H1 (cell line): ENCODE data around the gene CD38. TPM values are rescaled to one million over a fixed set of nuclear protein-coding genes. Genes with fewer than 3 reads are reported as not detected.
A peak's percentile ranks its signal among the peaks of the same experiment; 100 is the strongest.

ENCODE experiments used
- CTCF ChIA-PET: fragments of 300-600 bp; sonication (Branson Sonifier 250); formaldehyde crosslinking; loops from one replicate; lab custom pipeline; 2021; ENCODE audit not compliant: partially characterized antibody; lab: Charles Lee
- POLR2A ChIA-PET: fragments of 300-600 bp; sonication (Branson Sonifier 250); formaldehyde crosslinking; loops from one replicate; lab custom pipeline; 2021; ENCODE audit warnings: inconsistent platforms; ENCODE audit not compliant: partially characterized antibody; lab: Charles Lee
- DNase-seq, 2 experiments: peaks; one replicate each; pipeline versions ENCODE4 v3.0.0 to v3.0.0-alpha.2; 2010 to 2022; ENCODE audit warnings: low spot score in 2 of 2, low read depth in 1 of 2, mixed read lengths in 1 of 2
- FAIRE-seq: peaks from 2 replicates; lab custom pipeline; 2011; peaks lifted over from hg19 to GRCh38; lab: Jason Lieb, UNC
- H2AFZ ChIP-seq: 2 replicates; pipeline ENCODE4 v1.8.1; 2012; ENCODE audit warnings: low read length, inconsistent platforms
- H2AK5ac ChIP-seq: 2 replicates; pipeline ENCODE4 v1.6.1; 2013; ENCODE audit warnings: low read depth, low read length
- H2BK120ac ChIP-seq: replicated peaks from 2 replicates; pipeline ENCODE3; 2013; ENCODE audit warnings: low read depth, low read length, inconsistent platforms
- H2BK12ac ChIP-seq: 2 replicates; pipeline ENCODE4 v1.6.1; 2013; ENCODE audit warnings: low read depth, low read length
- H2BK15ac ChIP-seq: 2 replicates; pipeline ENCODE4 v1.6.1; 2013; ENCODE audit warnings: low read length
- H2BK20ac ChIP-seq: 2 replicates; pipeline ENCODE4 v1.6.1; 2013; ENCODE audit warnings: low read length
- H2BK5ac ChIP-seq: 2 replicates; pipeline ENCODE4 v1.6.1; 2013; ENCODE audit warnings: low read depth, low read length
- H3K14ac ChIP-seq: 2 replicates; pipeline ENCODE4 v1.6.1; 2013; ENCODE audit warnings: inconsistent platforms; ENCODE audit not compliant: insufficient read length
- H3K18ac ChIP-seq: 2 replicates; pipeline ENCODE4 v1.6.1; 2013; ENCODE audit warnings: low read length; ENCODE audit errors: extremely low read depth
- H3K23ac ChIP-seq: 2 replicates; pipeline ENCODE4 v1.6.1; 2013; ENCODE audit warnings: inconsistent platforms; ENCODE audit not compliant: insufficient read length
- H3K23me2 ChIP-seq: 2 replicates; pipeline ENCODE4 v1.6.1; 2013; ENCODE audit warnings: low read depth, low read length
- H3K27ac ChIP-seq: 2 replicates; pipeline ENCODE4 v1.6.1; 2011; ENCODE audit warnings: low read depth, low read length, inconsistent platforms
- H3K27me3 ChIP-seq, 4 experiments: replicated peaks in 1 of 4; 1 replicate in 1 of 4; 2 replicates in 3 of 4; pipeline versions ENCODE4 v1.6.1 to v1.8.1; 2011 to 2013; ENCODE audit warnings: low read length in 3 of 4, mild to moderate bottlenecking in 3 of 4, inconsistent platforms in 2 of 4, mixed read lengths in 2 of 4, moderate library complexity in 1 of 4; ENCODE audit not compliant: control insufficient read depth in 3 of 4, insufficient read depth in 3 of 4; ENCODE audit errors: extremely low read depth in 1 of 4
- H3K36me3 ChIP-seq, 4 experiments: 2 replicates each; pipeline versions ENCODE4 v1.6.1 to v1.8.1; 2011 to 2013; ENCODE audit warnings: mild to moderate bottlenecking in 4 of 4, low read length in 3 of 4, moderate library complexity in 2 of 4, control low read depth in 1 of 4, inconsistent platforms in 1 of 4; ENCODE audit not compliant: insufficient read depth in 4 of 4, control insufficient read depth in 2 of 4
- H3K4ac ChIP-seq: replicated peaks from 2 replicates; pipeline ENCODE3; 2013; ENCODE audit warnings: low read length, low read depth, mixed read lengths, inconsistent platforms; ENCODE audit not compliant: insufficient read length
- H3K4me1 ChIP-seq, 4 experiments: replicated peaks in 1 of 4; 1 replicate in 1 of 4; 2 replicates in 3 of 4; pipeline versions ENCODE4 v1.6.1 to v1.8.1; 2011 to 2013; ENCODE audit warnings: low read length in 3 of 4, inconsistent platforms in 2 of 4, mixed read lengths in 1 of 4; ENCODE audit not compliant: insufficient read depth in 4 of 4, control insufficient read depth in 3 of 4
- H3K4me2 ChIP-seq, 2 experiments: 2 replicates each; pipeline versions ENCODE4 v1.6.1 to v1.8.1; 2011 to 2013; ENCODE audit warnings: low read depth in 2 of 2, low read length in 2 of 2, control low read depth in 1 of 2, inconsistent platforms in 1 of 2, mild to moderate bottlenecking in 1 of 2; ENCODE audit not compliant: insufficient read depth in 1 of 2
- H3K4me3 ChIP-seq, 4 experiments: fragments of 200-600, 300-600 bp in 1 of 4; sonication (generic), shearing (Covaris generic), sonication (Bioruptor Twin) in 1 of 4; 2 replicates each; pipeline versions ENCODE4 v1.5.1 to v1.8.1; 2011 to 2016; ENCODE audit warnings: low read length in 4 of 4, low read depth in 3 of 4, control low read depth in 2 of 4, inconsistent platforms in 2 of 4, mild to moderate bottlenecking in 2 of 4, mixed read lengths in 1 of 4, moderate library complexity in 1 of 4; ENCODE audit not compliant: insufficient read depth in 2 of 4; ENCODE audit errors: extremely low read depth in 1 of 4
- H3K56ac ChIP-seq: replicated peaks from 2 replicates; pipeline ENCODE3; 2013; ENCODE audit warnings: low read depth, mild to moderate bottlenecking, mixed read lengths, low read length, inconsistent platforms; ENCODE audit not compliant: insufficient read length
- H3K79me1 ChIP-seq: 2 replicates; pipeline ENCODE4 v1.6.1; 2013; ENCODE audit warnings: low read depth, low read length, control low read depth
- H3K79me2 ChIP-seq, 2 experiments: 2 replicates each; pipeline versions ENCODE4 v1.6.1 to v1.8.1; 2012 to 2013; ENCODE audit warnings: low read length in 2 of 2, mild to moderate bottlenecking in 2 of 2, inconsistent platforms in 1 of 2; ENCODE audit not compliant: insufficient read depth in 2 of 2, control insufficient read depth in 1 of 2
- H3K9ac ChIP-seq, 4 experiments: replicated peaks in 1 of 4; 1 replicate in 1 of 4; 2 replicates in 3 of 4; pipeline versions ENCODE4 v1.6.1 to v1.8.1; 2011 to 2013; ENCODE audit warnings: low read depth in 3 of 4, low read length in 3 of 4, control low read depth in 2 of 4, mild to moderate bottlenecking in 2 of 4, moderate library complexity in 2 of 4, inconsistent platforms in 1 of 4; ENCODE audit errors: extremely low read depth in 1 of 4
- H3K9me3 ChIP-seq, 2 experiments: 2 replicates each; pipeline versions ENCODE4 v1.6.1 to v1.8.1; 2012 to 2013; ENCODE audit warnings: mild to moderate bottlenecking in 2 of 2, moderate library complexity in 2 of 2, control low read depth in 1 of 2, inconsistent platforms in 1 of 2, low read depth in 1 of 2, low read length in 1 of 2, mixed read lengths in 1 of 2; ENCODE audit not compliant: insufficient read depth in 2 of 2
- H4K20me1 ChIP-seq, 2 experiments: replicated peaks in 1 of 2; 2 replicates each; pipeline versions ENCODE3 to v1.8.1; 2011 to 2013; ENCODE audit warnings: inconsistent platforms in 2 of 2, low read length in 2 of 2, mild to moderate bottlenecking in 1 of 2; ENCODE audit not compliant: insufficient read depth in 2 of 2, control insufficient read depth in 1 of 2
- H4K5ac ChIP-seq: 2 replicates; pipeline ENCODE4 v1.6.1; 2013; ENCODE audit warnings: low read length, low read depth, mixed read lengths, inconsistent platforms; ENCODE audit not compliant: insufficient read length
- H4K8ac ChIP-seq: 2 replicates; pipeline ENCODE4 v1.8.0; 2013; ENCODE audit warnings: mild to moderate bottlenecking, moderate library complexity, low read length, inconsistent platforms; ENCODE audit not compliant: insufficient read depth; ENCODE audit errors: extremely low read depth
- H4K91ac ChIP-seq: replicated peaks from 2 replicates; pipeline ENCODE3; 2013; ENCODE audit warnings: low read length, mixed read lengths, inconsistent platforms; ENCODE audit not compliant: insufficient read length
- GTF2F1 ChIP-seq: IDR thresholded peaks from 2 replicates; pipeline ENCODE4 v1.6.1; 2012; ENCODE audit warnings: low read depth, low read length, improper control_type of control experiment, borderline replicate concordance
- WGBS, 2 experiments: shearing (Covaris generic) in 1 of 2; methylation state at CpG; one replicate each; pipeline versions ENCODE4 v1.1.6 to v1.1.7; 2013 to 2015; ENCODE audit warnings: low lambda C conversion rate in 2 of 2, mixed read lengths in 2 of 2, inconsistent platforms in 1 of 2, low coverage in 1 of 2, missing lambda C conversion rate in 1 of 2; ENCODE audit not compliant: insufficient replicate concordance in 2 of 2, insufficient coverage in 1 of 2, insufficient read length in 1 of 2; ENCODE audit errors: extremely low coverage in 1 of 2, missing lambda C conversion rate in 1 of 2; 5-methylcytosine and 5-hydroxymethylcytosine counted together
- polyA plus RNA-seq, 7 experiments: library from polyadenylated mRNA; depleted of rRNA in 3 of 7; stranded (reverse) in 5 of 7; unstranded in 2 of 7; fragments of >200 nt in 5 of 7; fragments of 200-250 nt in 2 of 7; gene quantifications; 1 replicate in 5 of 7; 2 replicates in 1 of 7; 4 replicates in 1 of 7; pipeline versions ENCODE4 v1.2.1 to v1.2.3, GENCODE V29; 2011 to 2013; ENCODE audit warnings: missing spikeins in 2 of 7, mixed read lengths in 2 of 7
- total RNA-seq: library from RNA; stranded (reverse); fragmentation: NEBNext Ultra II Directional; extraction: Animal tissue kit (Norgen Biotek cat#: 25700); gene quantifications from 2 replicates; pipeline ENCODE4 v1.2.1, GENCODE V29; 2021

Gene CD38
- total and polyA plus RNA-seq, 2 of the 8 experiments (the other 6 are each of a cell fraction or from before 2014, with no cell fraction given): 0.14 to 0.24 TPM

- 88% methylated on average over 5 of the region's 5 CpGs; no CpG with 5 or more reads in 1 of the 2 experiments for WGBS, 2 experiments
- POLR2A ChIA-PET: no interaction called here
Observed at GRCh38 chr4:15797320-15797719, 19.2 kb downstream of the CD38 start.

More at GRCh38 chr4:15797320-15797719, 19.2 kb downstream of the CD38 start:
- H2AK5ac ChIP-seq: no peak overlapping the region
- H3K27me3 ChIP-seq: no peaks in the 10 kb centered on the region
- H3K4ac ChIP-seq: no peak overlapping the region
- no peak overlapping the region for H3K4me3 ChIP-seq
- no peaks in the 10 kb centered on the region for H3K36me3 ChIP-seq
- no peak overlapping the region for H4K5ac ChIP-seq
- CTCF ChIA-PET: no interaction called here
- no peaks in the 10 kb centered on the region for H3K79me2 ChIP-seq
- no peak overlapping the region for H2BK5ac ChIP-seq
- no peak overlapping the region for H3K4me2 ChIP-seq
- no peak overlapping the region for H3K56ac ChIP-seq
- no peaks in the 10 kb centered on the region for H3K9me3 ChIP-seq
- 0 out of 2 replicates have a peak overlapping the region, but pooled peaks have one; percentile 34 for H2AFZ ChIP-seq
- no peak overlapping the region for H3K27ac ChIP-seq
- no peak overlapping the region for H2BK15ac ChIP-seq
- no peak overlapping the region for H2BK120ac ChIP-seq
- DNase-seq (no peak), FAIRE-seq (no peak)
- H4K8ac ChIP-seq: no peak overlapping the region
- no peak overlapping the region for H3K18ac ChIP-seq
- H3K79me1 ChIP-seq: no peaks in the 10 kb centered on the region
- no peaks in the 10 kb centered on the region for H4K20me1 ChIP-seq
- no peaks in the 10 kb centered on the region for H3K4me1 ChIP-seq
- H3K23ac ChIP-seq: no peak overlapping the region
- no peaks in the 10 kb centered on the region for H3K23me2 ChIP-seq
- no peak overlapping the region for H3K9ac ChIP-seq
- no peak overlapping the region for H3K14ac ChIP-seq
- H2BK20ac ChIP-seq: no peak overlapping the region
- no peak for TF ChIP-seq GTF2F1
- no peak overlapping the region for H2BK12ac ChIP-seq
- no peak overlapping the region for H4K91ac ChIP-seq
